ENCODE results near the gene APBB2.
"Not testable (repeated sequence)": the region's sequence is repeated elsewhere in the genome, so short reads cannot be mapped to it uniquely, and the experiment has no call there.

Gene APBB2

DNA sequence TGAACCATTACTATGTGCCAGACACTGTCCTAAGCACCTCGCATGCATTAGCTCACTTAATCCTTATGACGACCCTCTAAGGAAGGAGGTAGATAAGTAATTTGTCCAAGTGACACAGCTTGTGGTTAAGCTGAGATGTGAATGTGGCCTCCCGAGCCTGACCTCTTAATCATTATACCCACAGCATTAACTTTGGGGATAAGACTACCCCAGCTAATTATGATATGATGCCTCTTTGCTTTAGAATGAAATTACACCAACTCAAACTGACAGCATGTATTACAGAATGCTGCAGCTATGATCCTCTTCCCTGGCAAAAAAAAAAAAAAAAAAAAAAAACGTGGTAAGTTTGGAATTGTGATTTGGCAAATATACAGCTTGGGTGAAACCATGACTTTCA lies 53.5 kb downstream of the APBB2 start:
- in situ Hi-C loops (cut with HindIII; ENCODE audit: low sequenced_read_pairs) = no loop called here

DNA sequence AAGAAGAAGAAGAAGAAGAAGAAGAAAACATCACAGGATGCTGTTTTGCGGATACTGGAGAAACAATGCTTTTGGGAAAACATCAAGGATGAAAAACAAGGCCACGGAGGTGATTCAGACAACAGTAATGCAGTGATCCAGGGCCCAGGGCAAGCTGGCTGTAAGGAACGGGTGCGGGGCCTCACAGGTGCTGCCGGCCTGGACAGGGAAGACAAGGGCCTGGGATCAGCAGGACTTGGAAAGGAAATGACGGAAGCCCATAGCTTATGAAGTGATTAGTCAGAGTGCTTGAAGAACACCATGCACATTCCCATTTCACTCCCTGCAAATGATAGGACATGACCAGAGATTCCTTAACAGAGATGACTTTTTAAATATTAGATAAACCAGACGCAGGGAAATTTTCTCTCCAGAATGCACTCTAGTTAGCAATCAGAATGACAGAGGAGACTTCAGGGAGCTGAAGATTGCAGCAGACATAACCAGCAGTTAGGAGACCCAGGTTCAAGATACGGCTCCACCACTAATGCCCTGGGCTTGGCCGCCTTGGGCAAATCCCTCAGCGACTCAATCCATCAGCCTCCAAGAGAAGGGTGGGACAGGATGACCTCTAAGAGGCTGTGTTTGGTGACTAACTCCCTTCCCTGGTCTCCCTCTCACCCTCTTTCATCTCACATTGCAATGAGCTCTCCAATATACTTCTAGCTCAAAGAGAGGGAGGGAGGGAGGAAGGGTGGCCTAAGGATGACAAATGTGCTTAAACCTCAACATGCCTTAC lies 54.1 kb downstream of the APBB2 start:
- in situ Hi-C loops (cut with HindIII; ENCODE audit: low sequenced_read_pairs) = no loop called here

DNA sequence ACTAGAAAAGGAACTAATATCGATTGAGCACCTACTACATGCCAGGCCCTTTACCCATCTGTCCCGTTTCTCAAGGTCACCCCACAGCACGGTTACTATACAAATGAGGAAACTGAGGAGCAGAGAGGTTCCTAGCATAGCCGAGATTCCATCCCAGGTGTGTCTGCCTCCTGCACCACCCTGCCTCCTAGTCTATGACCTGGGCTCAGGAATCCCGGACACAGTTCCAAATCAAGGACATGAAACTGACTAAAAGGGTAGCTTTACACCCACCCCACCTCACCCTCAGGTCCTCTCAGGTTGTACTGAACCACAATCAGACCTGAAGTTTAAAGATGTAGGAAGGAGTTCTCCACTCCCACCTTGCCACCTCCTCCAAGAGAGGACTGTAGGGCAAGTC lies 55.6 kb downstream of the APBB2 start:
- in situ Hi-C loops (cut with HindIII; ENCODE audit: low sequenced_read_pairs) = no loop called here

DNA sequence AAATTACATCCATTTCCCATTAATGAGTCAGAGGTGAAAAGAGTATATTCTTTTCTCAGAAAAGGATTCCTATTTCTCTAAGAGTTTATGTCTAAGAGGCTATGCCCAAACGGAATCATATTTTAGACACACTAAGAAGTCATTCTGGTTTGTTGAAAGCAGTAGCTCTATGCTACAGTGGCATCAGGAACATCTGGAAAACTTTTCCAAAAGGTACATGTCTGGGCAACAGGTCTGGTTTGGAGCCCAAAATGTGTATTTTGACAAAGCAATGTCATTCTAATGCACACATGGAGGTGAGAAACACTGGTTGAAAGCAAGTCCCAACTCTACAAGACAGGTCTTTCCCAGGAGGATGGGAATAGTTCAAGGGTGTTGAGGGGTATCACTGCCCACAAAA lies 56.1 kb downstream of the APBB2 start:
- in situ Hi-C loops (cut with HindIII; ENCODE audit: low sequenced_read_pairs) = no loop called here

DNA sequence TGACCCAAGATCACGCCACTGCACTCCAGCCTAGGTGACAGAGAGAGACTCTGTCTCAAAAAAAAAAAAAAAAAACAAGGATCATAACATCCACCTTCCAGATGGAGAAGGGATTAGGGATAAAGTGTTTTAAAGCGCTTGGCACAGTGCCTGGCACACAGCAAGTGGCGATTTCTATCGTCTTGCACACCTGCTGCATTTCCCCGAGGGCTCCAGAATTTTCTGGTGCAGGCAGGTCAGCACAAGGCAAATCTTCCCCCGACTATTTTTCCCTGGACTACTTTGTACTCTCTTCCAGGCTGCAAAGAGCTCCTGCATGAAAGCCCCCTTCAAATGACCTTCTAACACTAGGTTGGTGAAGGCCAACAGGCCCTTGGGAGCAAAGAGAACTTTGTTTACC lies 57.3 kb downstream of the APBB2 start:
- in situ Hi-C loops (cut with HindIII; ENCODE audit: low sequenced_read_pairs) = no loop called here

DNA sequence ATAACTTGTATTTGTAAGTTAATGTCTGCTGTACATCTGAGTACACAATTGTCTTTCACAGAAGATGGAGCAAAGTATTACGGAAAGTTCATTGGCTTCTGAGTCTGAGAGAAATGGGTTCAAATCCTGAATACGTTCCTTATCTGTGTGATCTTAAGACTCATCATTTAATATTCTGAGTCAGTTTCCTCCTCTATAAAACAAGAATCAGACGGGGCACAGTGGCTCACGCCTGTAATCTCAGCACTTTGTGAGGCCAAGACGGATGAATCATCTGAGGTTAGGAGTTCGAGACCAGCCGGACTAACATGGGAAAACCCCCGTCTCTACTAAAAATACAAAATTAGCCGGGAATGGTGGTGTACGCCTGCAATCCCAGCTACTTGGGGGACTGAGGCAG lies 57.8 kb downstream of the APBB2 start:
- in situ Hi-C loops (cut with HindIII; ENCODE audit: low sequenced_read_pairs) = no loop called here

DNA sequence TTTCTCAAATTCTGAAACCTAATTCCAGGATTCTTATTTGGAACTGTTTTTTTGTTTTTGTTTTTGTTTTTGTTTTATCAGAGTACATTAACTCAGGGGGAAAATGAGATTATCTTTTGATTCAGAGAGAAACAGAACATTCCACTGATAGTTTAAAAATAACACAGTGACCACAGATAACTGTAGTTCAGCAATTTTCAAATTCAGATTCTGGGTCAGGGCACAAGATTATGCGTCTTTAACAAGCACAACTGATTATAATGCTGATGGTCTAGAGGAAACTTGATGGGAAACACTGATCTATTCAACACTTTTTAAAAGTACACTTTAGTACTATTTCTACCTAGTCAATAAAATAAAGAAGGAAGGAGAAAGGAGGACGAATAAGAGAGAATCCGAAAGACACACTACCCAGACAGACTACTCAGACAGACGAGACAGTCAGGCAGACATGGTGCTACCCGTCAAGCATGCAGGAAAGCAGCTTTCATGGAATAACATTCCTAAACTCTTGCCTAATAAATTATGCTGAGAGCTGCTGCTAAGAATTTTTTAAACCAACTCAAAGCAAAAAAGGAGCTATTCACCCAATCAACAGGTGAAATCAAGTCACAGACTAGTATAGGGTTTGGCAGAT lies 59.0 kb downstream of the APBB2 start:
- in situ Hi-C loops (cut with HindIII; ENCODE audit: low sequenced_read_pairs) = no loop called here

DNA sequence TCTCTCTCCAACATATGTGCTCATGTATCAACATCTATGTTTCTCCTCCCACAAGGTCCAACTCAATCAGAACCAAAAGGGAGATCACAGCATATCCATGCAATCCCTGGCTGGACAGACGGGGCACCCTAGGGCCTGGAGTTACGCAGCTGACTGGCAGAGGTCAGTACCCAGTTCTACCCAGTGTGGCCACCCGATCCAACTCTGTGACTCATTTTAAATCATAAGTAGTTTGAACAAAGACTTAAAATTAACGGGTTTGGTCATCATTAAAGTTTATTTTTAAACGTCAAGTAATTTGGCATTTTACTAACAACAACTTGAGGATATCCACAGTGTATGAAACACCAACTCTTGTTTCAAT lies 59.5 kb downstream of the APBB2 start:
- in situ Hi-C loops (cut with HindIII; ENCODE audit: low sequenced_read_pairs) = no loop called here

DNA sequence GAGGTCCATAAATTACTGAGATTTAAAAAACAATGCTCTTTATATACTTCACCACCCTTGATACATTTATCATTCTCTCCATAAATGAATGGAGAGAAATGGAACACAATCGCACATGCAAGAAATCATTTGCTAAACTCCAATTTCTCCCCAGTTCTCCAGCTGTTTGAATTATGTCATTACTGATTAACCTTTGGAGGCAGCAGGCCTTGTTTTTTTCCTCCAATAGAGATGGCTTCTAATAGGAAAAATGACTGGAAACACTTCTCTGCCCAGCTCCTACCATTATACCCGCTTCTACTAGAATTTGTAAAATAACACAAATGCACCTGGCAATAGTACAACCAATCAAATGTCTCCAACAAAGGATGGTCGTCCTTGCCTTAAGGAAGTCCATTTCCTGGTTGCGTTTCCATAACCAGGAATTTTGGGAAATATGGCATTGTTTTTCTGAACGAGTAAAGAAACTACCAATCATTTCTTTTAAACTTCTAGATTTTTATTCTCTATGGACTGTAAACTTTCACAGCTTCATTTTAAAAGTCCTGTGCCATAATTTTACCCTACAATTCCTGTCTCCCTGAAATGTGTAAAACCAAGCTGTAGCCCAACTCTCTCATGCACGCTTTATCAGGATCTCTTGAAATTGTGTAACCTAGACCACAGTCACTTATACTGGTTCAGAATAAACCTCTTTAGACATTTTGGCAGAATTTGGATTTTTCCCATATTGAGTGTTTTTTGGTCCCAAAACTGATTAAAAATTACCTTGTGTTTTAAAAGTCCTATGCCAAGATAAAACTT lies 60.1 kb downstream of the APBB2 start:
- in situ Hi-C loops (cut with HindIII; ENCODE audit: low sequenced_read_pairs) = no loop called here

DNA sequence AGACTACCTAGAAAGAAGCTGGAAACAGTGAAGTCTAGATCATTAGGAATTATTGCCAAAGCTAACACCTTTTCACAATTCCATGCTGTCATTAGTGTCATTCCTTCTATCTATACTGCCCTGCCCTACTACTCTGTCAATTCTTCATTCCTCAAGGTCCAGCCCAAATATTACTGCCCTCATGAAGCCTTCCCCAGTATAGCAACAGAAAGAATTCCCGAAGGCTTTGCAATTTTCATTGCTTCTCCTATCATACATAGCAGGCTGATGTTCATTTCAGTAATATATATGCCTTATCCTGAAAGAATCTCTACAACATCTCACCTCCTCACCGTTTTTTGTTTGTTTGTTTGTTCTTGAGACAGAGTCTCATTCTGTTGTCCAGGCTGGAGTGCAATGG lies 63.9 kb downstream of the APBB2 start:
- in situ Hi-C loops (cut with HindIII; ENCODE audit: low sequenced_read_pairs) = no loop called here

DNA sequence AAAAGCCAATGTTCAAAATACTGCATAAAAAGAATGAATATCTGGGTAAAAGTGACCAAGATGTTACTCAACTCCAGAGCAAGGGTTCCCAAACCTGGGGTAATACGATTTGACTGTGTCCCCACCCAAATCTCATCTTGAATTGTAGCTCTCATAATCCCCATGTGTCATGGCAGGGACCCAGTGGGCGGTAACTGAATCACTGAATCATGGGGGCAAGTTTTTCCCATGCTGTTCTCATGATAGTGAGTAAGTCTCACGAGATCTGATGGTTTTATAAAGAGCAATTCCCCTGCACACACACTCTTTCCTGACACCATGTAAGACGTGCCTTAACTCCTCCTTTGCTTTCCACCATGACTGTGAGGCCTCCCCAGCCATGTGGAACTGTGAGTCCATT lies 64.8 kb downstream of the APBB2 start:
- in situ Hi-C loops (cut with HindIII; ENCODE audit: low sequenced_read_pairs) = not testable (repeated sequence)

DNA sequence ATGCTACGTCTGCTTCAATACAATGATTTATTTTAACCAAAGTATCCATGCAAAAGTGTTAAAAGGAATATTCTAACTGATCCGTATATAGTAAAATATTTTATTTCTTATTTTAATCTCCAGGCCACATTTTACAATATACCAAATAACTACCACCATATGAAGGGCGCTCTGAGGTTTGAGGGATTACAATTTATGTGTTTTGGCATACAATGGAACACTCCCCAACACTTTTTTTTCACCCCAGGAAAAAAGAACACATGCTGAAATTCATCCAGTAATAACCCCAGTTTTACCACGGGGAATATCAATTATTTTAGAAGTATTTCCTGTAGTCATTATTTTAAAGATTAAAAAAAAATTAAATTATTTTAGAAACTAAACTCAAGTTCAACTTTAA lies 65.4 kb downstream of the APBB2 start:
- in situ Hi-C loops (cut with HindIII; ENCODE audit: low sequenced_read_pairs) = no loop called here

DNA sequence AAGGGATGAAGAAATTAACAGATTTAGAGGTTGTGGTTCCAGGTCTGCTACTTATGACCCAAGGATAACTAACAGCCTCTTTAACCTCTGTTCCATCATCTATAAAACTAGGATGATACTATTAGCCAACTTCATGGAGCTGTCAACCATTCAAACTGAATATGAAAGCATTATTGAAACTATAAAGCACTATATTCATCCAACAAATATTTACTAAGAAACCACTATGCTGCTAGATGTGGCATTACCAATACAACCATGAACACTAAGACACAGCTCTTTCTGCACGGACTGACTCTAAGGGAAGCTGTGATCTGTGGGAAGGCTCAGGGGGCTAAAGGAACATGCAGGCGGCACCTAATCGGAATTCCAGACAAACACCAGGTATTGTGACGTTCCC lies 66.0 kb downstream of the APBB2 start:
- in situ Hi-C loops (cut with HindIII; ENCODE audit: low sequenced_read_pairs) = no loop called here

DNA sequence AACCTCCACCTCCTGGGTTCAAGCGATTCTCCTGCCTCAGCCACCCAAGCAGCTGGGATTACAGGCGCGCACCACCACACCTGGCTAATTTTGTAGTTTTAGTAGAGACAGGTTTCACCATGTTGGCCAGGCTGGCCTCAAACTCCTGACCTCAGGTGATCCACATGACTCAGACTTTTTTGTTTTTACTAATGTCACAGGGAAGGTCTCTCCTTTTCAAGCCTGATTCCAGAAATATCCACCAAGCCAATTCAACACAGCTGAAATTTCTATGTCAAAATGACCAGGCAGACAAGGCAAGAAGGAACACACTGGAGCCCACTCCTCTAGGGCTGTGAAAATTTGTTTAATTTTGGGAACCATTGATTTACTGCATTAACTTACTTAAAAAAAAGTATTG lies 66.8 kb downstream of the APBB2 start:
- in situ Hi-C loops (cut with HindIII; ENCODE audit: low sequenced_read_pairs) = not testable (repeated sequence)

DNA sequence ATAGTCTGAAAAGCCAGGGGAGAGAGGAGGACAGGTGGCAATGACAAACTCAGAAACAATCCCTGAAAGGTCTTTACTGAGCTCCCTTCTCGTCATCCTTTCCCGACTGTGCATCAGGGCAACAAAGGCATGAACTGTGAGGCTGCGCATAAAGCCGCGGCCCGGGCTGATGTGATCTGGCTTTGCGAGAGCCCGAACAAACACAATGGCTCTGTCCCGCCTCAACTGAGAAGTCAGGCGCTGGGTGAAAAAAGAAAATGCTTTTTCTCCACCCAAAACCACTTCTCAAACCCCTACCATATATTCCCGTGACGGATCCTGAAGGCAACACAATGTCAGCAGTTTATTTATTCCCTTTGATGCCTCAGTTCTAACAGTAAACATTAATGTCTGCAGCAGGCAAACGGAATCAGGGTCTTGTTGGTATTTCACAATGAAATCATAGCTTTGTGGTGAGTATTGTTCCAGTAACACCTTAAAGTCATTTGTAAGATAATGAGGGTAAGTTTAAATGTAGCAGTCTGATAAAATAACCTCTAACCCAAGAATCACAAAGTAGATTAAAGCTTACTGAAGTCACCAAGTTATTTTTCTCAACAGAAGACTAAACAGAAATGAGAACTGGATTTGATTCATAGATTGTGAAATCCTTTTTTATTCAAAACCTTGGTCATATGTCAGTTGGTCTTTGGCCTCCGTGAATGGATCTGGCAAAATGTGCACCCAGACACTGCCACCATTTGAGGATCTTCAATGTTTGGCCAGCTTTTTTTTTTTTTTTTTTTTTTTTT lies 67.4 kb downstream of the APBB2 start:
- in situ Hi-C loops (cut with HindIII; ENCODE audit: low sequenced_read_pairs) = no loop called here

DNA sequence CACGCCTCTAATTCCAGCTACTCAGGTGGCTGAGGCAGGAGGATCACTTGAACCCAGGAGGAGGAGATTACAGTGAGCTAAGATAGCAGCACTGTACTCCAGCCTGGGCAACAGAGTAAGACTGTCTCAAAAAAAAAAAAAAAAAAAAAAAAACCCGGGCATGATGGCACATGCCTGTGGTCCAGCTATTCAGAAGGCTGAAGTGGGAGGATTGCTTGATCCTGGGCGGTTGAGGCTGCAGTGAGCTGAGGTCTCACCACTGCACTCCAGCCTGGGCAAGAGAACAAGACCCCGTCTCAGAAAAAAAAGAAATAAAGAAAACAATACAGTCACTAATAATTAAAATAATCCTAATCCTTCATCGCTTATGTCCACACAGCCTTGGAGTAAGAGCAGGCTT lies 68.1 kb downstream of the APBB2 start:
- in situ Hi-C loops (cut with HindIII; ENCODE audit: low sequenced_read_pairs) = no loop called here

DNA sequence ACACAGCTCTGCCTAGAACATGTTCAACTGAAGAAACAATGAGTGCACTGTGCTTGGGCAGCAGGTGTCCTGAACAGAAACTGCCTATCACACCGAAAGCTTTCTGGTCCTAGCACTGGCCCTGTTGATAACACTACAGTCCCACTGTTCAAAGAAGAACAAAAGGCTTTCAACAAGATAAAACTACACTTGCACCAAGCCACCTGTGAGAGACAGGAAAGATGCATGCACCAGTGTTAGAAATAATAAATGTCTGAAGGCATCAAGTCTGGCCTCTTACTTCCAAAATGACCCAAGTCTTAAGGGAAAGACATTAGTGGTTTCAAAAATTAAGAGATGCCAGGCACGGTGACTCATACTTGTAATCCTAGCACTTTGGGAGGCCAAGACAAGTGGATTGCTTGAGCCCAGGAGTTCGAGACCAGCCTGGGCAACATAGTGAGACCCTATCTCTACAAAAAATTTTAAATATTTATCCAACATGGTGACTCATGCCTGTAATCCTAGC lies 68.7 kb downstream of the APBB2 start:
- in situ Hi-C loops (cut with HindIII; ENCODE audit: low sequenced_read_pairs) = no loop called here

DNA sequence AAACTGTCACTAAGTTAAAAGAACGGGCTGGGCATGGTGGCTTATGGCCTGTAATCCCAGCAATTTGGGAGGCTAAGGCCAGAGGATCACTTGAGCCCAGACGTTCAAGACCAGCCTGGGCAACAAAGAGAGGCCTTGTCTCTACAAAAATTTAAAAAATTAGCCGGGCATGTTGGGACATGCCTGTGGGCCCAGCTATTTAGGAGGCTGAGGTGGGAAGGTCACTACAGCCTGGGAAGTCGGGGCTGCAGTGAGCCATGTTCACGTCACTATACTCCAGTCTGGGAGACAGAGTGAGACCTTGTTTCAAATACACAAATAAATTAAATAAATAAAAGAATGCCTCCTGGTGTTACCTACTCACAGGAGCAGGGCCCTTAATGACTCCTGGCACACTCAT lies 69.5 kb downstream of the APBB2 start:
- in situ Hi-C loops (cut with HindIII; ENCODE audit: low sequenced_read_pairs) = no loop called here

DNA sequence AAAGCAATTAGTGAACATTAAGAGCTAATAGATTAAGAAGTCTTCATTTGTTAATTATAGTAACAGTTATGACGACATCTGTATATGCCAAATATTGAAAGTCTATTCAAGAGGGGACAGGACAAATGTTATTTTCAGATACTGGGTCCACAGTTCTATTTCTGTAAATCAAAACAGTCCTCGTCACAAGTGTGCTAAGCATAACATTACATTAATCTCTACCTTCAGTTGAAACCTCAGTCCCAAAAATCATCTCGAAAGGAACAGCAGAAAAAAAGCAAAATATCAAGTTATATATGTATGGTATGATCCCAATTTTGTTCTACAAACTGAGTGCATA lies 70.3 kb downstream of the APBB2 start:
- in situ Hi-C loops (cut with HindIII; ENCODE audit: low sequenced_read_pairs) = no loop called here

DNA sequence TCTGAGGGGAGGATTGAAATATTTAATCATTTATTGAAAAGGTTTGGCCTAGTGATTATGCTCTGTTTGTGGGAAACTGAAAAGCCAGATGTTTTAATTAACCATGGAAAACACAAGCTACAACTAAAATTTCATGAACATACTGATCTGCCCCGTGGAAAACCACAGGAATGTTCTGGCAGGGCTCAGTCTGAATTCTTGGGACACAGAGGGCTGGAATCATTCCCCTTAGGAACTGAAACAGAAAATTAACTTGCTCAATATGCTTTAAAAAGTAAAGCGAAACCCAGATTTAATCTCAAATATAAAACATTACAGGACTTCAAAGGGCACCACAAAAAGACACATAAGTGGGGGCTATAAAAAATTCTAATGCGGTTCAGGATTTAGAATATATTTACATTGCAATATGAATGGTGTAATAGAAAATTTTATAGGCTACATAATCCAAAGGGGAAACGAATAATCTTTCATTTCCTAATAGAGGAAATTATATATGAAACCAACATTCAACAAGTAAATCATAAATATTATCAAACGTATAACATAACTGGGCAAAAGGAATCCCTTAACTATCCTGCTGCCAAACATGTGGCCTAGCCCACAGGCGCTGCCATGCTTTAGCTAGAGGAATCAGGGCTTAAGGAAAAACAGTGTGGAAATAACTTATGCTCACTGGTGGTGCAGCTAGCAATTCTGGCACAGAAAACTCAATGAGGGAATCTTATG lies 70.9 kb downstream of the APBB2 start:
- in situ Hi-C loops (cut with HindIII; ENCODE audit: low sequenced_read_pairs) = no loop called here
